OCI-LY1 (cell line): ENCODE measurements around the gene BLVRA.

Experiments used
- H2AFZ ChIP-seq: fragments of 200-600 bp; sonication (generic), shearing (Covaris generic); 2 replicates; pipeline ENCODE4 v1.6.0; 2014; ENCODE audit warnings: antibody characterized with exemption, mild to moderate bottlenecking, low read length
- H3F3A ChIP-seq: fragments of 200-600 bp; sonication (generic), shearing (Covaris generic); 2 replicates; pipeline ENCODE4 v1.6.0; 2014; ENCODE audit warnings: mild to moderate bottlenecking, antibody characterized with exemption, low read length, moderate library complexity; ENCODE audit not compliant: insufficient read depth
- H3K27ac ChIP-seq: fragments of 200-600 bp; sonication (generic); 2 replicates; pipeline ENCODE4 v1.5.1; 2014; ENCODE audit warnings: low read length, mixed run types, mild to moderate bottlenecking, low read depth; ENCODE audit not compliant: poor library complexity, severe bottlenecking
- H3K27me3 ChIP-seq: fragments of 200-600 bp; sonication (generic); 2 replicates; pipeline ENCODE4 v1.6.0; 2014; ENCODE audit warnings: antibody characterized with exemption, mild to moderate bottlenecking, low read length, moderate library complexity; ENCODE audit not compliant: insufficient read depth
- H3K36me3 ChIP-seq: fragments of 200-600 bp; sonication (generic); 2 replicates; pipeline ENCODE4 v1.6.1; 2014; ENCODE audit warnings: mild to moderate bottlenecking, antibody characterized with exemption, low read length, moderate library complexity, mixed read lengths; ENCODE audit not compliant: insufficient read depth
- H3K4me1 ChIP-seq: fragments of 200-600 bp; sonication (generic); 2 replicates; pipeline ENCODE4 v1.5.1; 2014; ENCODE audit warnings: mild to moderate bottlenecking, low read length, moderate library complexity; ENCODE audit not compliant: insufficient read depth, severe bottlenecking
- H3K4me2 ChIP-seq: fragments of 200-600 bp; sonication (generic), shearing (Covaris generic); 2 replicates; pipeline ENCODE4 v1.6.1; 2014; ENCODE audit warnings: low read length
- H3K4me3 ChIP-seq: fragments of 200-600 bp; sonication (generic); 2 replicates; pipeline ENCODE4 v1.5.1; 2014; ENCODE audit warnings: low read length, low read depth, mild to moderate bottlenecking, mixed read lengths; ENCODE audit not compliant: poor library complexity, severe bottlenecking
- H3K79me2 ChIP-seq: fragments of 200-600 bp; shearing (Covaris generic); 2 replicates; pipeline ENCODE4 v1.6.1; 2016; ENCODE audit warnings: mixed run types, low read length, mixed read lengths; ENCODE audit not compliant: insufficient read depth
- H3K9ac ChIP-seq: fragments of 200-600 bp; sonication (generic), shearing (Covaris generic); 2 replicates; pipeline ENCODE4 v1.6.1; 2014; ENCODE audit warnings: mild to moderate bottlenecking, low read length, mixed read lengths
- H3K9me2 ChIP-seq: fragments of 200-600 bp; sonication (generic), shearing (Covaris generic); 2 replicates; pipeline ENCODE4 v1.6.1; 2014; ENCODE audit warnings: low read depth, mild to moderate bottlenecking, low read length, mixed read lengths
- H3K9me3 ChIP-seq: fragments of 200-600 bp; shearing (Covaris generic); 2 replicates; pipeline ENCODE4 v1.6.1; 2014; ENCODE audit warnings: low read length, mixed read lengths
- H4K20me1 ChIP-seq: fragments of 200-600 bp; sonication (generic), shearing (Covaris generic); 2 replicates; pipeline ENCODE4 v1.6.0; 2016; ENCODE audit warnings: mild to moderate bottlenecking, low read length; ENCODE audit not compliant: insufficient read depth
- EZH2 ChIP-seq: fragments of 200-600 bp; sonication (generic), shearing (Covaris generic); IDR thresholded peaks from 2 replicates; pipeline ENCODE4 v1.8.0; 2017; ENCODE audit warnings: borderline replicate concordance, mixed run types, mild to moderate bottlenecking, antibody characterized with exemption, low read length, moderate library complexity, mixed read lengths
- TF ChIP-seq, protein P1 (sequence below): fragments of 200-600 bp; sonication (generic), shearing (Covaris generic); IDR thresholded peaks from 2 replicates; pipeline ENCODE4 v1.5.1; 2017; ENCODE audit warnings: mild to moderate bottlenecking, antibody characterized with exemption, low read length, moderate library complexity, mixed read lengths

Gene BLVRA

DNA sequence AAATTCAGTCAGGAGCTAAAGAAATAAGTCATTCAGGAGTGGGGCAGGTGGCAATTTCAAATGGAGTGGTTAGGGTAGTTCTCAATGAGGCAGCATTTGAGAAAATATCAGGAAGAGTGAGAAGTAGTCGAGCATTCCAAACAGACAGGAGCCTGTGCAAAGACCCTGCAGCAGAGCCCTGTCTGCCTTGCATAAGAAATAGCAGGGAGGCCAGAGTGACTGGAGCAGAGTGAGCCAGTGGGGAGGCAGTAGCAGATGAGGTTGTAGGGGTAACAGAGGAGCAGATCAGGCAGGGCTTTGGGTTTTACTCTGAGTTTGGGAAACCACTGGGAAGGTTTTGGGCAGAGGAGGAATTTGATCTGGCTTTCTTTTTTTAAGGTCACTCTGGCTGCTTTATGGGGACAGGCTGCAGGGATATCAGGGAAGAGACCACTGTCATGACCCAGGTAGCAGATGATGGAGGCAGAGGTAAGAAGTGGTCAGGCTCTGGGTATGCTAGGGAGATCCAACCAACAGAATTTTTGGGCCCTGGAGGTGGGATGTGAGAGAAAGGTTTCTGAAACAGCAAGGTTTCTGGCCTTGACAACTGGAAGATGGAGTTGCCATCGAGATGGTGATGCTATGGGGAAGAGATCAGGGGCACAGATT lies 1.3 kb upstream of the BLVRA start:
- TF ChIP-seq, protein P1, sequence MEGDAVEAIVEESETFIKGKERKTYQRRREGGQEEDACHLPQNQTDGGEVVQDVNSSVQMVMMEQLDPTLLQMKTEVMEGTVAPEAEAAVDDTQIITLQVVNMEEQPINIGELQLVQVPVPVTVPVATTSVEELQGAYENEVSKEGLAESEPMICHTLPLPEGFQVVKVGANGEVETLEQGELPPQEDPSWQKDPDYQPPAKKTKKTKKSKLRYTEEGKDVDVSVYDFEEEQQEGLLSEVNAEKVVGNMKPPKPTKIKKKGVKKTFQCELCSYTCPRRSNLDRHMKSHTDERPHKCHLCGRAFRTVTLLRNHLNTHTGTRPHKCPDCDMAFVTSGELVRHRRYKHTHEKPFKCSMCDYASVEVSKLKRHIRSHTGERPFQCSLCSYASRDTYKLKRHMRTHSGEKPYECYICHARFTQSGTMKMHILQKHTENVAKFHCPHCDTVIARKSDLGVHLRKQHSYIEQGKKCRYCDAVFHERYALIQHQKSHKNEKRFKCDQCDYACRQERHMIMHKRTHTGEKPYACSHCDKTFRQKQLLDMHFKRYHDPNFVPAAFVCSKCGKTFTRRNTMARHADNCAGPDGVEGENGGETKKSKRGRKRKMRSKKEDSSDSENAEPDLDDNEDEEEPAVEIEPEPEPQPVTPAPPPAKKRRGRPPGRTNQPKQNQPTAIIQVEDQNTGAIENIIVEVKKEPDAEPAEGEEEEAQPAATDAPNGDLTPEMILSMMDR: no peak
- TF ChIP-seq EZH2: no peak
- no peak overlapping the region for H2AFZ ChIP-seq

DNA sequence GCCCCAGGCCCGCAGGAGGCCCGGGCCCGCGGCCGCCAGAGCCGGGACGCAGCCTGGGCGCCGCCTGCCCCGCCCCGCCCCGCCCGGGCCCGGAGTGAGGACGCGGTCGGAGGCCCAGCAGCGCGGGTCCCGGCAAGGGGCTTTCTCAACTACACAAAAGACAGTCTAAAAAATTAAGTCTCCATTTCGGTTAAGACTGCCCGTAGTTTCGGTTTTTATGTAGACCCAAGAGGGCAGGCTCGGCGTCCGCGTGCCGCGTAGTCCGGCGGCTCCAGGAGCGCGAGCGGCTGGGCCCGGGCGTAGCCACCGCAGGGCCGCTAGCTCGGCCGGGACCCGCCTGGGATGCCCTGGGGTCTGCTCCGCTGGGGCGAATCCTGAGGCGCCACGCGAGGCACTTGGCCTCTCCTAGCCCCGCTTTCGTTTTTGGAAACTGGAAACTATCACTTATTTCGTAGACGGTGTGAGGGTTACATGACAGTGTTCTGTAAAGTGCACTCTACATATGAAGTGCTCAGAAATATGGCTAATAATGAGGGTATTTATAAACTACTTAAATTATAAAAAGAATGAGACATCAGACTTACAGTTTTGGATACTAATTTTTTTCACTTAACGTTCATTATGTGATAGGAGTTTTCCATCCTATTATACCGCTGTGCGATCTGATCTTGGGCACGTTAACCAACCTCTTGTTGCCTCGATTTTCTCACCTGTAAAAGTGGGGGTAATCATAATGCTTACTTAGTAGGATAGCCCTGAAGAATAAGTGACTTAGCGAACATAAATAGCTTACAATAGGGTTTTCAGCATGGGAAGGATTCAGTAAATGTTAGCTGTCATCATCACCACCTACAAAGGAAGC lies 573 bp downstream of the BLVRA start:
- peaks cover 4% of the 10 kb centered on the region; the same call in 1 of the 2 replicates for H3K27me3 ChIP-seq
- peak overlapping the region; percentile 65 for H3K4me3 ChIP-seq
- no peaks in the 10 kb centered on the region for H3K79me2 ChIP-seq
- H3K36me3 ChIP-seq: no peaks in the 10 kb centered on the region
- no peaks in the 10 kb centered on the region for H3K9me3 ChIP-seq
- H3K9me2 ChIP-seq: no peaks in the 10 kb centered on the region
- H4K20me1 ChIP-seq: no peaks in the 10 kb centered on the region
- H3K4me1 ChIP-seq: peaks cover 10% of the 10 kb centered on the region
- no peak overlapping the region for H3K27ac ChIP-seq
- no peak overlapping the region for H2AFZ ChIP-seq
- no peaks in the 10 kb centered on the region for H3F3A ChIP-seq
- TF ChIP-seq, protein P1: no peak
- TF ChIP-seq EZH2: no peak
- peak overlapping the region; percentile 47; the same call in 1 of the 2 replicates for H3K9ac ChIP-seq
- peak overlapping the region; percentile 81 for H3K4me2 ChIP-seq

More for the DNA sequence above, 1.3 kb upstream of the BLVRA start:
- Histone ChIP-seq H3K9ac (no peak overlapping the region), H3K4me3 (no peak overlapping the region), H3F3A (no peaks in the 10 kb centered on the region), H3K9me3 (no peaks in the 10 kb centered on the region), H3K36me3 (no peaks in the 10 kb centered on the region), H3K4me2 (no peak overlapping the region), H3K27me3 (peaks cover 4% of the 10 kb centered on the region; the same call in 1 of the 2 replicates), H3K79me2 (no peaks in the 10 kb centered on the region), H3K27ac (no peak overlapping the region), H3K4me1 (peaks cover 5% of the 10 kb centered on the region), H3K9me2 (no peaks in the 10 kb centered on the region), H4K20me1 (no peaks in the 10 kb centered on the region)

DNA sequence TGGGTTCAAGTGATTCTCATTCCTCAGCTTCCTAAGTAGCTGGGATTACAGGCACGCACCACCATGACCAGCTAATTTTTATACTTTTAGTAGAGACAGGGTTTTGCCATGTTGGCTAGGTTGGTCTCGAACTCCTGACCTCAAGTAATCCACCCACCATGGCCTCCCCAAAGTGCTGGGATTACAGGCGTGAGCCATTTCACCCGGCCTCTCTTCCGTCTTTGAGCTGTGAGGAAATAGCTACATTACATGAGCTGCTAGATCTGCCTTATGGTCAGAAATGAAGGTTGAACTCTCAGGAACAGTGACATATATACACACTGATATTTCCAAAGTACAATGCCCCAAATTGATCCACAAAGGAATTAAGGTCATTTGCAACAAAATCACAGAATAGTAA lies 2.4 kb downstream of the BLVRA start:
- Histone ChIP-seq H3K4me2 (no peak overlapping the region), H3K36me3 (no peaks in the 10 kb centered on the region), H3K9ac (no peak overlapping the region), H3K27me3 (peaks cover 4% of the 10 kb centered on the region; the same call in 1 of the 2 replicates), H3K4me1 (peaks cover 17% of the 10 kb centered on the region), H3K9me3 (no peaks in the 10 kb centered on the region), H3K4me3 (no peak overlapping the region), H4K20me1 (no peaks in the 10 kb centered on the region), H3K79me2 (no peaks in the 10 kb centered on the region), H3F3A (no peaks in the 10 kb centered on the region), H3K27ac (no peak overlapping the region), H3K9me2 (no peaks in the 10 kb centered on the region), H2AFZ (no peak overlapping the region)
- TF ChIP-seq, protein P1: no peak
- TF ChIP-seq EZH2: no peak
